ENCODE data around the gene ORAI3. TPM values are rescaled to one million over a fixed set of nuclear protein-coding genes. Genes with fewer than 3 reads are reported as not detected.

Gene ORAI3
- total RNA-seq, 2 experiments from 2014 or later = 18.4 to 19.0 TPM

- Mint-ChIP-seq H3K4me3 (no peak overlapping the region), H3K27me3 (no peaks in the 10 kb centered on the region), H3K36me3 (ENCODE audit: low read depth) (peaks cover 12% of the 10 kb centered on the region), H3K9me3 (no peaks in the 10 kb centered on the region), H3K4me1 (peaks cover 46% of the 10 kb centered on the region), H3K27ac (peak overlapping the region; percentile 31)
- DNase-seq = peak; percentile 71
- ChIA-PET POLR2A (no interaction called here), CTCF (interaction anchor here (0.6 to 3.5 kb wide), 22 partner anchors 9 to 915 kb away, joined by 3 to 25 read pairs (median 4); partner anchors contain the start of genes ZNF646 and ZNF668)
Measured at GRCh38 chr16:30953511-30954124, 4.8 kb downstream of the ORAI3 start.

- Mint-ChIP-seq H3K4me3 (no peak overlapping the region), H3K36me3 (ENCODE audit: low read depth) (peaks cover 23% of the 10 kb centered on the region), H3K27ac (peak overlapping the region; percentile 13), H3K4me1 (peaks cover 51% of the 10 kb centered on the region), H3K9me3 (no peaks in the 10 kb centered on the region), H3K27me3 (no peaks in the 10 kb centered on the region)
- CTCF ChIA-PET = interaction anchor here (1.4 to 3.5 kb wide), 6 partner anchors 11 to 141 kb away, joined by 4 to 25 read pairs (median 6); no protein-coding TSS in a partner anchor
- POLR2A ChIA-PET = no interaction called here
- no peak for DNase-seq
Measured at GRCh38 chr16:30954993-30955392, 6.1 kb downstream of the ORAI3 start.

GRCh38 chr16:30956601-30957455 lies 8.0 kb downstream of the ORAI3 start:
- peaks cover 45% of the 10 kb centered on the region for H3K4me1 Mint-ChIP-seq
- peaks cover 32% of the 10 kb centered on the region for H3K36me3 Mint-ChIP-seq (ENCODE audit: low read depth)
- no peaks in the 10 kb centered on the region for H3K27me3 Mint-ChIP-seq
- ChIA-PET CTCF (interaction anchor here (1.0 kb wide), 2 partner anchors 15 to 20 kb away, joined by 3 to 4 read pairs; no protein-coding TSS in a partner anchor), POLR2A (interaction anchor here (0.6 to 0.7 kb wide), 2 partner anchors 37 to 223 kb away, joined by 4 to 5 read pairs; no protein-coding TSS in a partner anchor)
- H3K27ac Mint-ChIP-seq = peak overlapping the region; percentile 100
- H3K9me3 Mint-ChIP-seq = no peaks in the 10 kb centered on the region
- peak overlapping the region; percentile 96 for H3K4me3 Mint-ChIP-seq
- DNase-seq = peak; percentile 88

- H3K4me1 Mint-ChIP-seq = peaks cover 45% of the 10 kb centered on the region
- ChIA-PET POLR2A (interaction anchor here (0.6 to 0.7 kb wide), 3 partner anchors 36 to 223 kb away, joined by 4 to 5 read pairs (median 4); no protein-coding TSS in a partner anchor), CTCF (interaction anchor here (1.0 kb wide), 1 partner anchor 16 kb away, joined by 4 read pairs; no protein-coding TSS in a partner anchor)
- H3K27ac Mint-ChIP-seq = peak within 1 kb of the TSS; percentile 100
- H3K27me3 Mint-ChIP-seq = no peaks in the 10 kb centered on the region
- peaks cover 38% of the 10 kb centered on the region for H3K36me3 Mint-ChIP-seq (ENCODE audit: low read depth)
- no peaks in the 10 kb centered on the region for H3K9me3 Mint-ChIP-seq
- peak within 1 kb of the TSS; percentile 96 for H3K4me3 Mint-ChIP-seq
- peak; percentile 98 for DNase-seq
Measured at GRCh38 chr16:30957456-30958174, 8.7 kb downstream of the ORAI3 start, which contains the start of gene SETD1A. Gene SETD1A (plus strand): TSS chr16:30957754. CDS start chr16:30958732, 978 bp downstream.

GRCh38 chr16:30958175-30959079 lies 9.6 kb downstream of the ORAI3 start:
- ChIA-PET POLR2A (interaction anchor here (0.6 kb wide), 1 partner anchor 220 kb away, joined by 4 read pairs; no protein-coding TSS in a partner anchor), CTCF (interaction anchor here (0.6 to 1.6 kb wide), 6 partner anchors 8 to 184 kb away, joined by 3 to 8 read pairs (median 4); no protein-coding TSS in a partner anchor)
- Mint-ChIP-seq H3K27me3 (no peaks in the 10 kb centered on the region), H3K4me1 (peaks cover 44% of the 10 kb centered on the region), H3K27ac (peak overlapping the region; percentile 96), H3K36me3 (ENCODE audit: low read depth) (peaks cover 43% of the 10 kb centered on the region), H3K9me3 (no peaks in the 10 kb centered on the region), H3K4me3 (peak overlapping the region; percentile 91)
- DNase-seq = peak; percentile 59

- no peak overlapping the region for H3K27ac Mint-ChIP-seq
- no peak overlapping the region for H3K4me3 Mint-ChIP-seq
- CTCF ChIA-PET = interaction anchor here (1.2 to 1.4 kb wide), 2 partner anchors 11 to 19 kb away, joined by 3 to 5 read pairs; no protein-coding TSS in a partner anchor
- peaks cover 33% of the 10 kb centered on the region for H3K4me1 Mint-ChIP-seq
- peaks cover 58% of the 10 kb centered on the region for H3K36me3 Mint-ChIP-seq (ENCODE audit: low read depth)
- POLR2A ChIA-PET = interaction anchor here (0.6 kb wide), 1 partner anchor 197 kb away, joined by 4 read pairs; no protein-coding TSS in a partner anchor
- H3K9me3 Mint-ChIP-seq = no peaks in the 10 kb centered on the region
- no peak for DNase-seq
- no peaks in the 10 kb centered on the region for H3K27me3 Mint-ChIP-seq
Measured at GRCh38 chr16:30961384-30961783, 12.5 kb downstream of the ORAI3 start.

- Mint-ChIP-seq H3K27ac (no peak overlapping the region), H3K4me1 (peaks cover 16% of the 10 kb centered on the region), H3K36me3 (ENCODE audit: low read depth) (peaks cover 69% of the 10 kb centered on the region), H3K27me3 (no peaks in the 10 kb centered on the region), H3K4me3 (no peak overlapping the region), H3K9me3 (no peaks in the 10 kb centered on the region)
- no peak for DNase-seq
- POLR2A ChIA-PET = no interaction called here
- CTCF ChIA-PET = interaction anchor here (0.9 to 1.0 kb wide), 2 partner anchors 10 to 154 kb away, joined by 4 to 5 read pairs; partner anchors contain the start of gene KAT8
Measured at GRCh38 chr16:30963925-30964511, 15.2 kb downstream of the ORAI3 start.

- peaks cover 9% of the 10 kb centered on the region for H3K4me1 Mint-ChIP-seq
- H3K4me3 Mint-ChIP-seq = no peak overlapping the region
- peak overlapping the region; percentile 25 for H3K27ac Mint-ChIP-seq
- POLR2A ChIA-PET = no interaction called here
- H3K9me3 Mint-ChIP-seq = no peaks in the 10 kb centered on the region
- peaks cover 63% of the 10 kb centered on the region for H3K36me3 Mint-ChIP-seq (ENCODE audit: low read depth)
- H3K27me3 Mint-ChIP-seq = no peaks in the 10 kb centered on the region
- CTCF ChIA-PET = interaction anchor here (0.9 to 1.0 kb wide), 2 partner anchors 11 to 153 kb away, joined by 4 to 5 read pairs; partner anchors contain the start of gene KAT8
- DNase-seq = no peak
Measured at GRCh38 chr16:30964574-30965226, 15.8 kb downstream of the ORAI3 start.

- no peaks in the 10 kb centered on the region for H3K9me3 Mint-ChIP-seq
- ChIA-PET POLR2A (no interaction called here), CTCF (interaction anchor here (1.3 kb wide), 1 partner anchor 30 kb away, joined by 5 read pairs; no protein-coding TSS in a partner anchor)
- no peak overlapping the region for H3K4me3 Mint-ChIP-seq
- DNase-seq = no peak
- H3K27me3 Mint-ChIP-seq = no peaks in the 10 kb centered on the region
- H3K27ac Mint-ChIP-seq = no peak overlapping the region
- H3K36me3 Mint-ChIP-seq (ENCODE audit: low read depth) = peaks cover 57% of the 10 kb centered on the region
- peaks cover 2% of the 10 kb centered on the region for H3K4me1 Mint-ChIP-seq
Measured at GRCh38 chr16:30965436-30965835, 16.6 kb downstream of the ORAI3 start.

- no peak overlapping the region for H3K27ac Mint-ChIP-seq
- peaks cover 61% of the 10 kb centered on the region for H3K36me3 Mint-ChIP-seq (ENCODE audit: low read depth)
- H3K4me1 Mint-ChIP-seq = no peaks in the 10 kb centered on the region
- H3K27me3 Mint-ChIP-seq = no peaks in the 10 kb centered on the region
- DNase-seq = no peak
- ChIA-PET CTCF (interaction anchor here (1.3 kb wide), 1 partner anchor 31 kb away, joined by 5 read pairs; no protein-coding TSS in a partner anchor), POLR2A (no interaction called here)
- H3K4me3 Mint-ChIP-seq = no peak overlapping the region
- no peaks in the 10 kb centered on the region for H3K9me3 Mint-ChIP-seq
Measured at GRCh38 chr16:30966033-30966619, 17.3 kb downstream of the ORAI3 start.
